ENCODE measurements around the gene ADAMTS6. TPM values are rescaled to one million over a fixed set of nuclear protein-coding genes. Genes with fewer than 3 reads are reported as not detected.
A peak's percentile ranks its signal among the peaks of the same experiment; 100 is the strongest.

ADAMTS6 gene
- total and polyA plus RNA-seq, 2 of the 13 experiments (the other 11 are each of a cell fraction or from before 2014, with no cell fraction given) = 3.1 to 8.2 TPM

- no peak for TF ChIP-seq CENPBD1 (CRISPR knock-in tag; IDR thresholded peaks at IDR 0.05; ENCODE audit: borderline replicate concordance, low read depth)
- TF ChIP-seq GRHL1 (CRISPR knock-in tag; conservative IDR thresholded peaks at IDR 0.05) = no peak
- peak; percentile 21; the same call in 1 of the 2 replicates for TF ChIP-seq POGZ (CRISPR knock-in tag; IDR thresholded peaks at IDR 0.05)
- TF ChIP-seq YEATS2 (CRISPR knock-in tag; IDR thresholded peaks at IDR 0.05; ENCODE audit: borderline replicate concordance) = no peak
- TF ChIP-seq PRPF4 (IDR thresholded peaks at IDR 0.05; ENCODE audit: low read depth, low read length, poor library complexity, severe bottlenecking) = no peak
- no peak for TF ChIP-seq ZNF670 (CRISPR knock-in tag; IDR thresholded peaks at IDR 0.05; ENCODE audit: borderline replicate concordance)
- TF ChIP-seq MTA3 (CRISPR knock-in tag; IDR thresholded peaks at IDR 0.05) = no peak
- no peak for TF ChIP-seq TEAD2 (CRISPR knock-in tag; IDR thresholded peaks at IDR 0.05)
- no peak for TF ChIP-seq HMG20A (CRISPR knock-in tag; IDR thresholded peaks at IDR 0.05; ENCODE audit: borderline replicate concordance)
- TF ChIP-seq SALL1 (CRISPR knock-in tag; IDR thresholded peaks at IDR 0.05) = peak; percentile 53; the same call in 1 of the 2 replicates
- TF ChIP-seq ARID4A (CRISPR knock-in tag; IDR thresholded peaks at IDR 0.05; ENCODE audit: borderline replicate concordance) = no peak
- TF ChIP-seq ZMAT5 (CRISPR knock-in tag; IDR thresholded peaks at IDR 0.05; ENCODE audit: borderline replicate concordance, low read depth) = no peak
- TF ChIP-seq ZNF747 (CRISPR knock-in tag; IDR thresholded peaks at IDR 0.05; ENCODE audit: borderline replicate concordance) = no peak
- no peak for TF ChIP-seq ZNF264 (CRISPR knock-in tag; IDR thresholded peaks at IDR 0.05)
- TF ChIP-seq NFRKB (IDR thresholded peaks at IDR 0.05) = no peak
- no peak for TF ChIP-seq LCORL (IDR thresholded peaks at IDR 0.05)
- TF ChIP-seq LCORL (CRISPR knock-in tag; IDR thresholded peaks at IDR 0.05) = no peak
- no peak for TF ChIP-seq PTBP1 (IDR thresholded peaks at IDR 0.05; ENCODE audit: low read depth, low read length, poor library complexity, severe bottlenecking)
- TF ChIP-seq CEBPG (CRISPR knock-in tag; IDR thresholded peaks at IDR 0.05) = peak; percentile 79
- peak; percentile 50; the same call in 1 of the 2 replicates for TF ChIP-seq RARA (CRISPR knock-in tag; IDR thresholded peaks at IDR 0.05)
Measured at GRCh38 chr5:65151614-65152013, 330.1 kb downstream of the ADAMTS6 start (continued).
